Vagina (tissue), 2 donors: ENCODE measurements around the gene PPP1CC.

Source experiments
- POLR2A ChIP-seq, 2 donors: fragments of 450-650 bp; IDR thresholded peaks; one replicate each; pipeline ENCODE4 v1.6.1; 2017; ENCODE audit warnings: antibody characterized with exemption in 2 of 2, mild to moderate bottlenecking in 2 of 2, moderate library complexity in 2 of 2
- TF ChIP-seq, protein P1 (sequence below), 3 experiments: fragments of 450-650 bp in 2 of 3; fragments of 200-600 bp in 1 of 3; sonication (generic) in 1 of 3; IDR thresholded peaks; one replicate each; pipeline ENCODE4 v1.5.1; 2017 to 2019; ENCODE audit warnings: antibody characterized with exemption in 3 of 3, mild to moderate bottlenecking in 2 of 3, moderate library complexity in 2 of 3

DNA sequence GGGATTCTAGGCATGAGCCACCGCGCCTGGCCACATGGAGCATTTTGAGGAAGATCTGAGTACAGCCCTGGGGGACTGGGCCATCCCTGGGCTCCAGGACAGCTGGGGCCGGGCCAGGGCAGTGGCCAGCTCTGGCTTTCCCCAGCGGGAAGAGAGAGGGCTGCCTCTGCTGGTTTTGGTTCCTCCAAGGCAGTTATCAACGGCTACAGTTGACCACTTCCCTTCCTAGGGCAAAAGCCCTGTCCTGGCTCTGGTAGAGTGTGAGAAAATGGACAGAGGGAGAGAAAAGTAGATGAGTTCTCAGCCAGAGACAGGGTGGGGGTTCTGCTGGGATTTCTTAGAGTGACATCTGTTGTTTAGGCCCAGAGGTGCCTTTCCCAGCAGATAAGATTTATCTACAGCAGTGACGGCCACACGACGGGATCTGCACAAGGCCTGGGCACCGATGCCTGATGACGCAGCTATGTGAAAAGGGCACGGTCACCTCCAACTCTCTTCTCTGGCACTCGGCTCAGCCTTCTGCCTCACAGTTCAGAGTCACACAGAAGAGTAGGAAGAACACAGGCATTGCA, 48.3 kb downstream of the PPP1CC start:
- TF ChIP-seq POLR2A (IDR thresholded peaks at IDR 0.05): no peak
- TF ChIP-seq, protein P1, sequence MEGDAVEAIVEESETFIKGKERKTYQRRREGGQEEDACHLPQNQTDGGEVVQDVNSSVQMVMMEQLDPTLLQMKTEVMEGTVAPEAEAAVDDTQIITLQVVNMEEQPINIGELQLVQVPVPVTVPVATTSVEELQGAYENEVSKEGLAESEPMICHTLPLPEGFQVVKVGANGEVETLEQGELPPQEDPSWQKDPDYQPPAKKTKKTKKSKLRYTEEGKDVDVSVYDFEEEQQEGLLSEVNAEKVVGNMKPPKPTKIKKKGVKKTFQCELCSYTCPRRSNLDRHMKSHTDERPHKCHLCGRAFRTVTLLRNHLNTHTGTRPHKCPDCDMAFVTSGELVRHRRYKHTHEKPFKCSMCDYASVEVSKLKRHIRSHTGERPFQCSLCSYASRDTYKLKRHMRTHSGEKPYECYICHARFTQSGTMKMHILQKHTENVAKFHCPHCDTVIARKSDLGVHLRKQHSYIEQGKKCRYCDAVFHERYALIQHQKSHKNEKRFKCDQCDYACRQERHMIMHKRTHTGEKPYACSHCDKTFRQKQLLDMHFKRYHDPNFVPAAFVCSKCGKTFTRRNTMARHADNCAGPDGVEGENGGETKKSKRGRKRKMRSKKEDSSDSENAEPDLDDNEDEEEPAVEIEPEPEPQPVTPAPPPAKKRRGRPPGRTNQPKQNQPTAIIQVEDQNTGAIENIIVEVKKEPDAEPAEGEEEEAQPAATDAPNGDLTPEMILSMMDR (IDR thresholded peaks at IDR 0.05): no peak
